GM18502 (cell line): ENCODE data around the gene F12.
"Not testable (repeated sequence)": the region's sequence is repeated elsewhere in the genome, so short reads cannot be mapped to it uniquely, and the experiment has no call there.

Source experiments
- ATAC-seq: cut with Tn5 transposase; IDR thresholded peaks from one replicate; pipeline ENCODE4 v1.9.1; 2021; ENCODE audit warnings: mild to moderate bottlenecking; ENCODE audit not compliant: unreplicated experiment, poor library complexity

Gene F12

GRCh38 chr5:177360740-177361139 is 48.6 kb downstream of the F12 start:
- not testable (repeated sequence) for ATAC-seq

DNA sequence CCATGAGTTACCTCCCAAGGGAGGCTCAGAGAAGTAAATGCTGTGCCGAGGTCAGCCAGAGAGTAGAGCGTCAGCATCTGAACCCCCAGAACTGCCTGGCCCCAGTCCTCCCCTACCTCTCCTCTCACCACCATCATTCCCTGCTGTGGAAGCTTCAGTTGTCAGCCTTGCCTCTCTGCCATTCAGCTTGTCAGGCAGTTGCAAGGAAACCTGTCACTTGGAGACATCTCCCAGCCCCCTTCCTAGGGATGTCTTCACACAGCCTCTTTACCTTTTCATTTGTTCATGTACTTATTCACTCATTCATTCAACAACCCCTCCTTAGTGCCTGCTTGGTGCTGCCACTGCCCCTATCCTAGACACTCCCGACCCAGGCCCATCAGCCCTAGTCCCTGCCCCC is 49.5 kb downstream of the F12 start:
- no peak for ATAC-seq

GRCh38 chr5:177359451-177359851 is 49.9 kb downstream of the F12 start:
- no peak for ATAC-seq

GRCh38 chr5:177358370-177358819 is 51.0 kb downstream of the F12 start:
- no peak for ATAC-seq

GRCh38 chr5:177357459-177358351 is 51.7 kb downstream of the F12 start, which contains the start of gene RGS14:
Gene RGS14, plus strand, starts transcription at chr5:177357924. Its CDS starts 101 bp downstream, at chr5:177358025.
- ATAC-seq = peak; percentile 90

- no peak for ATAC-seq
Observed at GRCh38 chr5:177357146-177357458, 52.3 kb downstream of the F12 start.

- ATAC-seq = no peak
Observed at GRCh38 chr5:177356746-177357145, 52.6 kb downstream of the F12 start.

GRCh38 chr5:177355868-177356168 is 53.5 kb downstream of the F12 start:
- no peak for ATAC-seq

DNA sequence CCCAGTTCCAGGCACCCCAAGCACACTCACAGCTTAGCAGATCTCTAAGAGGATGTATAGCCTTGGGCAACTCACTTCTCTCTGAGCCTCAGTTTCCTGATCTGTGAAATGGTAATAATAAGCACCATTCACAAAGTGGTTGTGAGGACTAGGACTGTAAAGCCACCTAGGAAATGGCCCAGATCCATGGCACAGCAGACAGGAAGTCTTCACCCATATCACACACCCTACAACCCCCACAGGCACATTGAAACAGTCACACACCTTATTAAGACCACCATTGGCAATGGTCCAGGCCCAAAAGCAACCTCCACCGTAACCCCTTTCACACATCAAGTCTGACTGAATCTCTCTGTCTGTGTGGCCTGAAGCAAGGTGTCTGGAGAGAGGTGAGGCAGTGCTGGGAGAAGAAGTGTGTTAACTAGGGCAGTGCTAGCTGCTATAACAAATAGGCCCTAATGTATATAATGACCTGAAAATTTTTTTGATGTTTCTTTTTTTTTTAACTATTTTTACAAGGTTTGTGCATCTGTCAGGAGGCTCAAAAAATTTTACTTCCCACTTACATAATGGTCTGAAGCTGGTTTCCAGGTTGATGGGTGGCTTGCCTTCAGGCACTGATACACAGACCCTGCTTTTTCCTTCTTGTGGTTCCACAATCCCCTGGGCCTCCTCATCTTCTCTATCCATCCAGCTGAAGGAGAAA is 54.0 kb downstream of the F12 start:
- ATAC-seq = no peak

GRCh38 chr5:177354711-177355110 is 54.7 kb downstream of the F12 start:
- no peak for ATAC-seq

DNA sequence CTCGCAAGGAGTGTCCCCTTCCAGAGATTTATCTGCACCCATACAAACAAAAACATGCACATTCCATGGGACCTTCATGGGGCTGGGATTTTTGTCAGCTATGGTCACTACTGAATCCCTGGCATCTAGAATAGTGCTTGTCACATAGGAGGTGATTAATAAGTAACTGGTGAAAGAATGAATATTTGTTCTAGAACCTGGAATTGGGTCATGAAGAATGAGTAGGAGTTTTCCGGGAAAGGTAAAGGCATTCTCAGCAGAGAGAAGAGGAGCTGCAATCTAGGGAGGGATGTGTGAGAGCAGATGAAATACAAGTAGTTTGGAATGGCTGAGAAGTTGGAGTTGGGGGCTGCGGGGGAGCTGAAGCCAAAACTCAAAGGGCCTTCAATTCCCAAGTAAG is 55.1 kb downstream of the F12 start:
- ATAC-seq = no peak

DNA sequence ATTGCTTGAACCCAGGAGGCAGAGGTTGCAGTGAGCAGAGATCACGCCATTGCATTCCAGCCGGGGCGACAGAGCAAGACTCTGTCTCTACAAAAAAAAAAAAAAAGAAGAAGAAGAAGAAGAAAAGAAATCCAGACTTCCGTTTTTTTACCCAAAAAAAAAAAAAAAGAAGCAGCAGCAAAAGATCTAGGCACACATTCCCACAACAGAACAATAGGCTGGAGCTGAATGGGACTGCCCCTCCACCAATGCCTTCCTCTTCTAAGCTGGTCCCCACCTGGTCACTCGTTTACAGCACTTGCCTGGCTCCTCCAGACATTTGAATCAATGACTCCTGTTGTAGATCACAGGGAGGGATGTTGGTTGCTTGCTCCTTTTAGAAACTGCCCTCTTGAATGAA is 56.3 kb downstream of the F12 start:
- no peak for ATAC-seq
